ENCODE results near the gene ATXN1.
A peak's percentile ranks its signal among the peaks of the same experiment; 100 is the strongest.
"Not testable (repeated sequence)": the region's sequence is repeated elsewhere in the genome, so short reads cannot be mapped to it uniquely, and the experiment has no call there.

The ATXN1 gene

DNA sequence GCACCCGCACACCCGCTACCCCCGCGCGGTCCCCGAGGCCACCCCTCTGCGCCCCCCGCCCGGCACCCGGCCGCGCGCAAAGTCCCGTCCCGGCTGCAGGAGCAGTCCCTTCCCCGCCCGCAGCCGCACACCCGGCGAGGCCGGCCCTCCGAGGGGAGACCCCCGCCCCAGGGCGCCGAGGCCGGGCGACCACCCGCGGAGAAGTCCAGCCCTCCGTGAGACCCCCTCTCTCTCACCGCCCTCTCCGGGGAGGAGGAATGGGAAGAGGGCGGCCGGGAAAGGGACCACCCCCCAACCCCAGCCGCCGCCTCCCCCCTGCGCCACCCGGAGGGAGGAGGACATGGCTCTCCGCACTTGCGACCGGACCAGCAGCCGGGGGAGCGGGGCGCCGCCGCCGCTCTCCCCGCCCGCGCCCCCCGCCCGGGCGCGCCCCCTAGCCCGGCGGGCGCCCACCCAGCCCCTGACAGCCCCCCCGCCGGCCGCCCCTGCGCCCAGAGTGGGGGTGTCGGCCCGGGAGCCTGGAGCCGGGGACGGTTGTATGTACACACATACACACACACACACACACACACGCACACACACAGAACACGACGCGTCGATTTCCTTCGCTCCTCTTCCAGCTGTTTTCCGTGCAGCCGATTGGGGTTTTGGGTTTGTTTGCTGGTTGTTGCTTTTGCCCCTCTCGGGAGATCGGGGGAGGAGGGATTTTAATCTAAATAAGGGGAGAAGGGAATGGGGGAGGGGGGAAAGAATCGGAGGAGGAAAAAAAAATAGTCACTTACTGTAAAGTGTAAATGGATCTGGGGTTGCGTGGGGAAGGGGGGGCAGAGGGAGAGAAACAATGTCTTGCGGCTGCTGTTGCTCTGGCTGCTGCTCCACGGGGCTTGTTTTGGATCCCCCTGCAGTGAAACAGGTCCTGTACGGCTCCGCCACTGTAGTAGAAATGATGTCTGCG is at the start of gene ATXN1:
Gene ATXN1 (minus strand): TSS at position 945 of the 955 bp plus-strand sequence.
- peak; percentile 80 for DNase-seq

DNA sequence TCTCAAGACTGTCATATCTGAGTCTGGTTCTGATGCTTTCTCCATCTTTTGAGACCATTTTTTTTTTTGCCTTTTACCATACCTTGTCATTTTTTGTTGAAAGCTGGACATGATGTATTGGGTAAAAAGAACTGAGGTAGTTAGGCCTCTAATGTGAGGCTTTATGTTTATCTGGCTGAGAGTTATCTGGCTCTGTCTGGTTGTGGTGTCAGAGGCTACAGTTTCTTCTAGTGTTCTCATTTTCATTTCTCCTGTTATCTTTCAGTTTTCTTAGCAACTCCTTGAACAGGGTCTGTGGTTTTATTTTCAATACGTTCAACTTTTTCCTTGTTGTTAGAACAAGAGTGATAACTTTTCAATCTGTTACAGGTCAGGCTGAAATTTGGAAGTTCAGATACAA is 49.2 kb upstream of the ATXN1 start:
- DNase-seq = no peak

DNA sequence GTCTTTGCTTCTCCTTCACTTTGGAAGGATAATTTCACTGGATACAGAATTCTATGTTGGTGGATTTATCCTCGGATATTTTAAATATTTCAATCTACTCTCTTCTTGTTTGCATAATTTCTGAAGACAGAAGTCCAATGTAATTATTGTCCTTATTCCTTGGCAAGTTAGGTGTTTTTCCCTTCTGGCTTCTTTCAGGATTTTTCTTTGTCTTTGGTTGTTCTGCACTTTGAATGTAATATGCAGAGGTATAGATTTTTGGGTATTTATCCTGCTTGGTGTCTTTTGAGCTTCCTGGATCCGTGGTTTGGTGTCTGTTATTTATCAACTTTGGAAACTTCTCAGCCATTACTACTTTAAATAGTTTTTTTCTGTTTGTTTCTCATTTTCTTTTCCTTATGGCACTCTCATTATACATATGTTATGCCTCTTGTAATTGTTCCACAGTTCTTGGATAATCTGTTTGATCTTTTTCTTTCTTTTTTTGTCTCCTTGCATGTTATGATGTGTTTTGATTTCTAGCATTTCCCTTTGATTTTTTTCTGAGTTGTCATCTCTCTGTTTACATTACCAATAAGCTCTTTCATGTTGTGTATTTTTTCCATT is 48.6 kb upstream of the ATXN1 start:
- no peak for DNase-seq

DNA sequence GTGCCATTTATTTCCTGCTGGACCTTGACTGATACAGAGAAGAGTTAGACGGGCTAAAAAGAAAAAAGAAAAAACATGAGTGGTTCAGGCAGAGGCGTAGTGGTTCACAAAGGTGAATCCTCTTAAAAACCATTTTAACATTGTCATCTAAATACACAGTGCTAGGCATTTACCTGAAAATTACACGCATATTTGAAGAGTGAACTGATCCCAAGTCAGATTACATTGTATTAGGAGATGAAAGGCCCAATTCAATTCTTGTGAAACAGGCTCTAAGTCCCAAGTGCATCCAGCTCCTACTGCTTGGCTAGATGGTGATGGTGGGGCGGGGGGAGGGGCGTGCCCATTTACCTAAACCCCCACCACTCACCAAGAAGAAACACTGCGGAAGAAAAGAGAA is 46.7 kb upstream of the ATXN1 start:
- DNase-seq = no peak

DNA sequence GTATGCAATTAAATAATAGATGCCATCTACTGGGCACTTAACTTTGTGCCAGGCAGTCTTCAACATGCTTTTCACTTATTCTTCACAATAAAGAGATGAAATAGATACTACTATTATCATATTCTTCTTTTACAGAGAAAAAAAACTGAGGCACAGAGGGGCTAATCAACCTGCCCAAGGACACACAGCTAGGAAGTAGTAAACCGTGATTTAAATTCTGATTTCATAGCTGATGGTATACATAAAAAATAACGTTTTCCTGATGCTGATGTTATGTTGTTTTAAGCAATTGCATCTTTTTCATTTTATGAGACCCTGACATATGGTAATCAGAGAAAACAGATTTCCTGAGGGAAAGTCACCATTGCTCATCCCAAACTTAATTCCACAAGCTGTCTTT is 45.1 kb upstream of the ATXN1 start:
- DNase-seq = no peak

DNA sequence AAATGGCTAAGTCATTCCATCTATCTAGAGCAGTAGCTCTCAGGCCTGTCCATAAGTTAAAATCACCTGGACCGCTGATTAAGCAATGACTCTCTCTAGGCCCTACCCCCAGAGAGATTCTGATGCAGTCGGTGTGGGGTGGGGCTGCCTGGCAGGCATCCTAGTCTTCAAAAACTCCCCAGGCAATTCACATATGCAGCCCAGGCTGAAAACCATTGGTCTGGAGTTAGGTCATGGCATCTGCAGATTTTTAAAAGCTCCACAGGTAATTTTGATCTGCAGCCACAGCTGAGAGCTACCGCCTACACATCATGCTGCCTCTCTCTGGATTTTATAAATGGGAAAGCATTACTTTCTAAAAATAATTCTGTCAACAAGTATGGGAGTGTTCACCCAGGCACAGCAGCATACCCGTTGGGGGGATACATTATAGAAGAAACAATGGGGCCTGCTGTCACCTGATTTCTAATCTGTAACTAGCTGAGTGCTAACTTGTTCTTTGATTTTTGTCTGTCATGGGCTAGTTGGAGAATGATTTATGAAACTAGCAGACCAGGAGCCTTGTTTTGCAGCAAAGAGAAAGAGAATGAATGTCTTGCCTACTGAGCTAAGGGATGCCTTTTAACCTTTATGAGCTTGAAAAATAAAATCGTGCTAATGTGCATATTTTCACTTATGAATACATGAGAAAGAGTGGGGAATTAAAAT is 44.1 kb upstream of the ATXN1 start:
- DNase-seq = no peak

DNA sequence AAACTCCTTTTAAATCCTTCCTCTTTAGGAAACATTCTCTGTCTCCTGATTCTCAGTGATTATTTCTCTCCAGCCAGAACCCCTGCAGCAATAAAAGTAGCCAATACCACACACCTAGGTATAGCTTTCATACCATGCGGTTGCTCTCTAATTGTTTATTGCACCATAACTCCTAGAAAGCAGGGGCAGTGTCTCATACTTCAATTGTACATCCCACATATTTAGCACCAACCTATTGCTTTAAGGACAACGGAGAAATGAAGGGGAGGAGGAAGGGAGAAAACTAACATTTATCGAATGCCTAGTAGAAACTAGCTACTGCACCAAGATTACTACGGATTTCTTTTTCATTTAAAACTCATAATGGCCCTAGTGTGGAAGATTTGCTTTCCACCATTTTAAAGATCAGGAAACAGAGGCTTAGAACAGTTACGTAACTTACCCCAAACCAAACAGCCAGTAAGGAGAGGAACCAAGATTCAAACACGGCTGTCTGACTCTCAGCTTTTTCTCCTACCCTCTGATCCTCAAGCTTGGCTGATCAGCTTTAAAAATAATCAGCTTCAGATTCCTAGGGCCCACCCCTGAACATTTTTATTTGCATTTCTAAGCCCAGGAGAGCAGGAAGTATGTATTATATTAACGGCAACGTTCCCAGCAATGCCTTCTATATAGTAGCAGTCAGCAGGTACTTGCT is 43.4 kb upstream of the ATXN1 start:
- peak; percentile 17 for DNase-seq

DNA sequence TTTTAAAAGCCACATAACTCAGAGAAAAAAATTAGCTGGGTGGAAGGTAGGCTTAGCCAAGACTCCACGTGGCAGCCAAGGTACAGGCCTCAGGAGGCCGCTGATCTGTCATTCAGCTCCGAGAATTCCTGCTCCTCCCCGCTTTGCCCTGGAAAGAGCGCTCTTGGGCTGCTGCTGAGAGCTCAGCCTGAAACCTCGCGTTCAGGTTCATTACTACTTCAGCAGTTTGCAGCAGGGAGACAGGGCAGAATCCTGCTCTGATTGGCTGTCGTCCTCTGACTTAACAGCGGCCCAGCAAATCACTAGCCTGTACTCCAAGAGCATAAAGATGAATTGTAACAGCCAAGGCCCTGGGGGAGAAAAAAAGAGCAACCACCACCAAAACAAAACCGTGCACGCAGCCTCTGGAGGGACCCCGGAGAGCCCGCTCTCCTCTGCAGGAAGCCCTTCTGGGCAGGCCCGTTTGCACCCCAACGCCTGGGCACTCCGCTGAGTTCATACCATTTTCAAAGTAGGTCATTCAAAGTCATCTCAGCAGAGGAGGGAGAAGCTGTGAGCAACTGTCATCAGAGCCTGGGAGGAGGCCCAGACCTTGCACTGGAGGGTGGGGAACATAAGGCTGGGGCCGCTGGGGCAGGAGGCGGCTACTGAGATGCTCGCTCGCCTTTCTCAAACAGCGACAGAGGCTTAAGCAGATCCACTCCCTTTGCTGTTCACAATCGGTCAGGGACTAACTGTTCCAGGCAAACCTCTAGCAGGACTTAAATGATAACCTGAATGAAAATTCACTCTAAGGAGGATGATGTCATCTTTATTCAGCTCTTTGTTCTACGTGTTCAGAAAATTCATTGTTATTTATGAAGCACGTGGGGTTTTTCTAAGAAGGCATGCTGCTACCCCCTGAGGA is 42.3 kb upstream of the ATXN1 start:
- peak; percentile 84 for DNase-seq

DNA sequence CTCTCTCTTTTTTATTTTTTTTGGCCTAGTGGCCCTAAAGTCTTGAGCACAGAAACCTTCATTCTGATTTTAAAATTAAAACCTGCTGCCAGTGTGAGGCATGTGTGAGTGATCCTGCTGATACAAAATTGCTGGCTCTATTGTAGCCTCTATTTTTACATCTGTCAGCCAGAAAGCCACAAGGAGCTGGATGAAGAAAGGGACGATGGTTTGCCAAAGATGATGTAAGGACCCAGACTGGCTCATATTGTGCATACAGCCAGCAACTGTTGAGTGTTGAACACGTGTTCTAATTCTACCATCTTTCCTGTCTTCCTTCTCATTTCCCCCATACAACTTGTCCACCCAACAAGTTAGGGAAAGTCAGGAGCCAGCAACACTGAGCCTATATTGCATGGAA is 40.8 kb upstream of the ATXN1 start:
- no peak for DNase-seq

DNA sequence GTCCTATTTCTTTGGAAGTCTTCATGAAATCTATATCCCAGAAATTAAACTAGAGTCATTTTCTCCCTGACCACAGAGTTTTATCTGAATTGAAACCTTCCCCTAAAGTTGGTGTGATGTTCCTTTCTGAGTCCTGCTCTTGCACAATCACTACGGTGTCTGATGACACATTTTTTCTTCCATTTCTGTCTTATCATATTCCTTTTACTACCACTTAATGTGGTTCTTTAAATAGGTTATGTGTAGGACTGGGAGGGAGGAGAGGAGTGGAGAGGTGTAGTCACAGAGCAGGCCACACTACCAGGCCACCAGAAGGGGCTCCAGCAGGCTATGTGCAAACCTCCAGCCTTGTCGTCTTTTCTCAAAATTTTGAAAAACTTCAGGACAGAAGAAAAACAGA is 39.7 kb upstream of the ATXN1 start:
- no peak for DNase-seq

DNA sequence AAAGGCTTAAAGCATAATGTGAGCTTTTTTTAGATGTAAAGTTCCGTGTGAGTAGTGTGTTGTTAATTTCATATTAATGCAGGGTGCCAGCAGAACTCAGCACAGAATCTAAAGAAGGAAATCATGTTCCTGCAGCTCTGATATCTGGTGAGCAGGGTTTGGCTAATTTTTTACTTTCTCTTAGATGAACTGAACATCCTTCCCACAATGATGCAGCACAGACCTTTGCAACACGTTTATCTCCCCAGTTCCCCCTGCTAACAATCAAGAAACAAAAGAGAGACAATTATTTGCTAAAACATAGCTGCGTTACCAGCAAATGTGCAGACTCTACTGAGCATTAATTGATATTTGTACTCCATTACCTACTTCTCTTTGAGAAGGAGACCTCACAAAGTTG is 39.1 kb upstream of the ATXN1 start:
- no peak for DNase-seq

DNA sequence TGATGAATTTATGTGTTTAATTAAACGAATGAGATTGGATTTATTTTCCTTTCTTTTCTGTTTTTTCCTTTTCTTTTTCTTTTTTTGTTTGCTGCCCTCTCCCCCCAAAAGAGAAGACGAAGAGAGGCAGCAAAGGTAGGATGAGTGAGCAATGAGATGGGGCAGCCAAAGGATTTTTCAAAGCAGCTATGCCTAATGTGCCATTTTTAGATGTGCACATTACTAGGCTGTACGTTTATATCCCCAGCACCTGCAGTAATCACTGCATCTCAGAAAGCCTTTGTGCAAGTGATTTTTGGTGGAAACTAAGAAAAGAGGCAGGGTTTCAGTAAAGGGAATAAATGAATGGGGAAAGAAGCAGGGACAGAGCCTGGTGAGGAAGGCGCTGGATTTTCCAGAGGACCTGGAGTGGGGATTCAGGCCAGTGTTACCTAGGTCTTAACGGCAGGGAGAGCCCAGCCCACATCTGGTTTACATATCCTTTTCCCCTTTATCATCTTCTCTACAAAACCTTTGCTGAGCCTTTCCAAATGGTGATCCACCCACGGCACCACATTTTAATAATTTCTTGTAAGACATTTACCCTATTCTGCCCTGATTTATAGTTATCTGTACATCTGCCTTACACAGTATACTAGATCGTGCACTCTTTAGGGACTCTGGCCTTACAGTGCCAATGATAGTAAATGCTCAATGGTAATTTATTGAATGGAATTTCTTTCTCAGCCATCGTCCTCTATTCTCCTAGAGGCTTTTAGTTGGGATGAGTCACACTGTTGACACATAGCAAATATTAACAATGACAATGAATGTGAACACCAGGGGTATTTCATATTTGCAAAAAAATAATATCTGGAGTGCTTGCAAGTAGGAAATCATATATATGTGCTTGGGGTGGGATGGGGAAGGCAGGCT is 38.3 kb upstream of the ATXN1 start:
- no peak for DNase-seq

DNA sequence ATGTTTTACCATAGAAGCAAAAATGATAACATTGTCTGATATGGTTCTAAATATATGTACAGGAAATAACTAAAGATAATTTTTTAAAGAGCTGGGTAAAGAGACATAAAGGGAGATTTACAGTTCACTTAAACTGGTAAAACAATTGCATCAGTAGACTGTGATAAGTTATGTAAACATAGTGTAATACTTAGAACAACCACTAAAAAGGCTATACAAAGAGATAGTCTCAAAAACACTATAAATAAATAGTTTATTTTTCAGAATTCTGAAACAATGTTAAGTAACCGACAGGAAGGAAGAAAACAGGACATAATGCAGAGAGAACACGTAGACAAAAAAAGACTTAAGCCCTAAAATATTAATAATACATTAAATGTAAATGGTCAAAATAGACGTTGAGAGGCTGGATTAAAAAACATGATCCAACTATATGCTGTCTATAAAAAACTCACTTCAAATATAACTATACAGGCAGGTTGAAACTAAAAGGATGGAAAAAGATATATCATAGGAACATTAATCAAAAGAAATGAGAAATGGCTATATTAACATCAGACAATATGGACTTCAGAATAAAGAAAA is 32.7 kb upstream of the ATXN1 start:
- DNase-seq = no peak

DNA sequence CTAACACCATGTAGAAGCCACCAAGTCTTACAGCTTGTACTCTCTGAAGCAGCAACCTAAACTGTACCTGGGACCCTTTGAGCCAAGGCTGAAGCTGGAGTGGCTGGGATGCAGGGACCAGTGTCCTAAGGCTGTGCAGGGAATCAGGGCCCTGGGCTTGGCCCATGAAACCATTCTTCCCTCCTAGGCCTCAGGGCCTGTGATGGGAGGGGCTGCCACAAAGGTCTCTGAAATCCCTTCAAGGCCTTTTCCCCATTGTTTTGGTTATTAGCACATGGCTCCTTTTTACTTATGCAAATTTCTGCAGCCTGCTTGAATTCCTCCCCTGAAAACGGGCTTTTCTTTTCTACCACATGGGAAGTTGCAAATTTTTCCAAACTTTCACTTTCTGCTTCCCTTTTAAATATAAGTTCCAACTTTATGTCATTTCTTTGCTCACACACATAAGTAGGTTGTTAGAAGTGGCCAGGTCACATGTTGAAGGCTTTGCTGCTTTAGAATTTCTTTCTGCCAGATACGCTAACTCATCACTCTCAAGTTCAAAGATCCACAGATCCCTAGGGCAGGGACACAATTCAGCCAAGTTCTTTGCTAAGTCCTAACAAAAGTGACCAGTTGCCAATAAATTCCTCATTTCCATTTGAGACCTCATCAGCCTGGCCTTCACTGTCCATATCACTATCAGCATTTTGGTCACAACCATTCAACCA is 28.2 kb upstream of the ATXN1 start:
- DNase-seq = no peak

DNA sequence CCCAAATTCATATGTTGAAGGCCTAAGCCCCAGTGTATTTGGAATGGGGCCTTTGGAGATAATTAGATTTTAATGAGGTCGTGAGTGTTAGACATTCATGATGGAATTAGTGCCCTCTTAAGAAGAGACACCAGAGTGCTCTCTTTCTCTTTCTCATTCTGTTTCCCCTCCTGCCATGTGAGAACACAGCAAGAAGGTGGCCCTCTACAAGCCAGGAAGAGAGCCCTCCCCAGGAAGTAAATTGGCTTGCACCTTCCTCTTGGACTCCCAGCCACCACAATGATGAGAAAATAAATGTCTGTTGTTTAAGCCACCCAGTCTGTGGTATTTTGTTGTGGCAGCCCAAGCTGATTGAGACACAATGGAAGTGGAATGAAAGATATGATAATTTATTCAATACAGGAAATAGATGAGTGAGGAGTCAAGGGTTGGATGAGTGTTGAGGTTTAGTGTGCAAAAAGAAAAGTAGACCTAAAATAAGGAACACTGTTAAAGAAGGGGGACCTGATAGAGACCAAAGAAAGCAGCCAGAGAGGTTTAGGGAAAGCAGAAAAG is 25.9 kb upstream of the ATXN1 start:
- no peak for DNase-seq

DNA sequence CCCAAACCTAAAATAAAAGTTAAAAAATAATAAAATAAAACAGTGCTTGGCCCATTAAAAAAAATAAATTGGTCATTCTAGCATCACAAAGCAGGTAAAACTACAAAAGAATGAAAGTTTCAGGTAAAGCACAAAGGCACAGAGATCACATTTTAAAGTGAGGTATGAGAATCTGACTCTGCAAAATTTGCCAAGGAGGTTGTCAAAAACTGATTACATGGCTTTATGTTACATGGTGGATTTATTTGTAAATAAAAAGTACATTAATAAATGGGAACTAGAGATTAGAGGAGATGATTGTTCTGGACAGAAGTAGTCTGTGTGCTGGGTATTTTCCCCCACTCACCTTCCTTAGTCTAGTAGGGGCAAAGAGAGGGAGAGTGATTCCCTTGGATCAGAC is 24.2 kb upstream of the ATXN1 start:
- no peak for DNase-seq

DNA sequence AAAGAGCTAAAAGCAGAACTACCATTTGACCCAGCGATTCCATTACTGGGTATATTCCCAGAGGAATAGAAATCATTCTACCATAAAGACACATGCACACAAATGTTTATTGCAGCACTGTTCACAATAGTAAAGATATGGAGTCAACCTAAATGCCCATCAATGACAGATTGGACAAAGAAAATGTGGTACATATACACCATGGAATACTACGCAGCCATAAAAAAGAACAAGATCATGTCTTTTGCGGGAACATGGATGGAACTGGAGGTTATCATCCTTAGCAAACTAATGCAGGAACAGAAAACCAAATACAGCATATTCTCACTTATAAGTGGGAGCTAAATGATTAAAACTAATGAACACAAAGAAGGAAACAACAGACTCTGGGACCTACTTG is 23.7 kb upstream of the ATXN1 start:
- not testable (repeated sequence) for DNase-seq

DNA sequence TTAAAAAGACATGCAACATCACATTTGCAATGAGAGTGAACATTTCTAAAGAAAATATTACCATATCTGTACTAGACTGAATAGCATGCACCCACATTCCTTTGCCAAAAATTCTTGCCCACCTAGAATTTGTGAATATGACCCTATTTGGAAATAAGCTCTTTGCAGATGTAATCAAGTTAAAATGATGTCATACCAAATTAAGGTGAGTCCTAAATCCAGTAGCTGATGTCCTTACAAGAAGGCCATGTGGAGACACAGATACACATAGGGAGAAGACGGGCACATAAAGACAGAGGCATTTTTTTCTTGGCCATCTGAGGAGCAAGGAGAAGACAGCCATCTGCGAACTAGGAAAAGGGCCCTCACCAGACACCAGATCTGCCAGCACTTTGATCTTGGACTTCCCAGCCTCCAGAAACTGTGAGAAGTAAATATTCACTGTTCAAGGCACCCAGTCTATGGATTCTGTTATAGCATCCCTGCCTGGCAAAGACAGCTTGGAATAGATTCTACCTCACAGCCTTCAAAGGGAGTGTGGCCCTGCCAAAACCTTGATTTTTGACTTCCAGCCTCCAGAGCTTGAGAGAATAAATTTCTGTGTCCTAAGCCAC is 22.8 kb upstream of the ATXN1 start:
- no peak for DNase-seq

DNA sequence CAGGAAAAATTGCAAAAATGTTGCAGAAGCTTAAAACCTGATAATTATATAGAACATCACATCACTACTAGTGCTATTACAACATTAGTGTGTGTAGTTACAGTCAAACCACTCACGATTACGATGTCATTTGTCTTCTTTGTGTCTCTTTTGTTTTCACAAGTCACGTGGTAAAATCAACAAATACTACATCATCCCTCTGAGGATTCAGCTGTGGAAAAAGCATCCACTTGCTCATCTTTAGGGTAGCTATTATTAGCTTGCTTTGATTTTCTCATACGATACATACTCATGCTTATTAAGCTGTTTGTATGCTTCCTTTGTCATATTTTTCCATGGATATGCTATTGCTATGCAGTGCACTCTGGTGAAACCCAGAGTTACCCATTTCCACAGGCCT is 22.2 kb upstream of the ATXN1 start:
- no peak for DNase-seq

All from midbrain (tissue), 1 donor.